Hematopoietic multipotent progenitor cell treated with erythropoietin and hydrocortisone succinate and interleukin-3 and kit ligand, for 8 days (in vitro differentiated cells): ENCODE measurements around the gene FGR.
A peak's percentile ranks its signal among the peaks of the same experiment; 100 is the strongest.
"Not testable (repeated sequence)": the region's sequence is repeated elsewhere in the genome, so short reads cannot be mapped to it uniquely, and the experiment has no call there.

Experiments
- DNase-seq: peaks from one replicate; pipeline ENCODE4 v3.0.0-alpha.2; 2015

The FGR gene

GRCh38 chr1:27634177-27634984, 604 bp downstream of the FGR start:
- DNase-seq: no peak

- no peak for DNase-seq
Measured at GRCh38 chr1:27633640-27634176, 1.3 kb downstream of the FGR start.

GRCh38 chr1:27633298-27633610, 1.7 kb downstream of the FGR start:
- DNase-seq: no peak

- no peak for DNase-seq
Measured at GRCh38 chr1:27632387-27633297, 2.3 kb downstream of the FGR start.

DNA sequence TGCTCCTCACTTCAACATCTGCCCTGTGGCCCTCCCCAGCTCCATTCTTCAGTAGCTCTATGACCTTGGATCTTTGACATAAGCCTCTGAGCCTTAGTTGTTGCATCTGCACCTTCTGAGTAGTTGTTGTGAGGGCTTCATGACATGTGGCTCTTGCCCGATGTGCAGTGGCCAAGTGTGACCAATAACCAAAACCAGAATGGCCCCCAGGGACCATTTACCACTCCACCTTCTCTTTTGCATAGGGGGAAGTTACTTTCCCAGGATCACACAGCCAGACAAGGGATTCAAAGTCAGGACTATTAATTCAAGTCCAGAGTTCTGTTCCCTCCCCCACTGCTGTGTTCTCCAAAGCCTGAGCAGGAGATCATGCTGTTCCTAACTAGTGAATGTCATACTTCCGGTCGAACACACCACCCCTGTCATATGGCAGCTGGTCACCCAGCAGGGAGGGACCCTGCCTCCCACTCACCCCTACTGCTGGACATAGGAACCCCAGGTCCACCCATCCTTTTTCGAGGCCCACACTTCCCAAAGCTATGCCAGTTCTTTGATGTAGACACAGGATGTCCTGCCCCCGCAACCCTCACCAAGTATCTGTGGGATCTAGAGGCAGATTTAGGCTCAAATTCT, 4.0 kb downstream of the FGR start:
- DNase-seq: no peak

DNA sequence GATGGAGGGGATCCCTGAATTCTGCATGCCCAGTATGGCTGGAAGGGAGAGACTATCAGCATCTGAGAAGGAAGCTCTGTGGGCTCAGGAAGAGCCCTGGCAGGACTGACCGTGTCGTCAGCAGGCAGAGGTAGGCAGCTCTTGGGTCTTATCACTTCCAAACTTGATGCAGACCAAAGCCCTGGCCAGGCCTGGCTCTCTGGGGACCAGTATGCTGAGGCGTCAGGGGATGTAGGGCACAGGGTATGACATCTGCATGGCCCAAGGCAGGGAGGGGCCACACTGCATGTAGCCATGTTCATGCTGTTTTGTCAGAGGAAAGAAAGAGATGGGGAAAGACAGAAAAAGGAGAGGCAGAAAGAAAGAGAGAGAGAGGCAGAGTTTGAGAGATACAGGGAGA, 6.3 kb downstream of the FGR start:
- no peak for DNase-seq

GRCh38 chr1:27627733-27628132, 7.3 kb downstream of the FGR start:
- DNase-seq: not testable (repeated sequence)

DNA sequence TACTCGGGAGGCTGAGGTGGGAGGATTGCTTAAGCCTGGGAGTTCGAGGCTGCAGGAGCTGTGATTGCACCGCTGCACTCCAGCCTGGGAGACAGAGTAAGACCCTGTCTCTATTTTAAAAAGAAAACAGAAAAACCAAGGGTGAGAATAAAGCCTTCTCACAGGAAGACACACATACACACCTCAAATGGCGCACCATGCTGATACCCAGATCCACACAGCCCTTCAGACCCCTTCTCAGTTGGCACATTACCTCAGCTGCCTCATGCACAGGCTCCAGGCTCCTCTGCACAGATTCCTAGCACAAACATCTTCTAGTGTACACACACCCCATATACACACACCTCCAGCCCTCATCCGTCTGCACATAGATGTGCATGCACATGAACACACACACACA, 7.9 kb downstream of the FGR start:
- DNase-seq: no peak

DNA sequence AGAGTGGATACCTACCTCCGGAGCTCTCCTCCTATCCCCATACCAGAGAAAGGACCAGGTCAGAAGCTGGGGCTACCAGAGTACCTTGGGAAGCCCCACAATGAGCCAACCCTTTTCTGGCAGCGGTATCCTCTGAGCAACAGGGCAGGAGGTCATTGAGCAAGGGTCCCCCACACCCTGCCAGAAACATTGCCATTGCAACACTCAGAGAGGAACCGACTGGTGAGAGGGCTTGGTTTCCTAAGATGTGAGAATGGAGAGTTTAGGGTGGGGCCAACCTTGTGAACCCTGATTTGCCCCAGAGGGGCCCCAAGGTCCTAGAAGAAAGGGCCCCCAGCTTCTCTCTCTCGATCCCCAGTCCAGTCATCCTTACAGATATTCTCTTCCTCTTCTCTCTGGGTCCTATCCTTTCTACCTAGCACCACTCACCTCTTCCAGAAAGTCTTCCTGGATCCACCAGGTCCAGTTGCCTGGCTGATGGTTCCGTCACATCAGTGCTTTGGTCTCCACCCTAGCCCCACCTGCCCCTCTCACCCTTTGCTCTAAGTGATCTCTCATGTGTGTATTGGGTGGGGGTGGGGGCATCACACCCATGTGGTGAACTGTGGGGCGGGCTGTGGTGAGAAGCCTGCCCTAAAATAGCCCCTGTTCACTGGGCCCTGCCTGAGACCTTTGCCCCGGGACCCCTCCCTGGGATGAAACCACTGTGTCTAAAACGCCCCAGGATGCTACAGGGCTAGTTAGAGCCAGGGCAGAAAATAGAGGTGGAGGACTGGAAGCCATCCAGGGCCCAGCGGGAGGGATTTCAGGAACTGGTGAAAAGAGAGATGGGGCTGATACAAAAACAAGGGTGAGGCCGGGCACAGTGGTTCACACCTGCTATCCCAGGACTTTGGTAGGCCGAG, 8.7 kb downstream of the FGR start:
- peak; percentile 24 for DNase-seq

DNA sequence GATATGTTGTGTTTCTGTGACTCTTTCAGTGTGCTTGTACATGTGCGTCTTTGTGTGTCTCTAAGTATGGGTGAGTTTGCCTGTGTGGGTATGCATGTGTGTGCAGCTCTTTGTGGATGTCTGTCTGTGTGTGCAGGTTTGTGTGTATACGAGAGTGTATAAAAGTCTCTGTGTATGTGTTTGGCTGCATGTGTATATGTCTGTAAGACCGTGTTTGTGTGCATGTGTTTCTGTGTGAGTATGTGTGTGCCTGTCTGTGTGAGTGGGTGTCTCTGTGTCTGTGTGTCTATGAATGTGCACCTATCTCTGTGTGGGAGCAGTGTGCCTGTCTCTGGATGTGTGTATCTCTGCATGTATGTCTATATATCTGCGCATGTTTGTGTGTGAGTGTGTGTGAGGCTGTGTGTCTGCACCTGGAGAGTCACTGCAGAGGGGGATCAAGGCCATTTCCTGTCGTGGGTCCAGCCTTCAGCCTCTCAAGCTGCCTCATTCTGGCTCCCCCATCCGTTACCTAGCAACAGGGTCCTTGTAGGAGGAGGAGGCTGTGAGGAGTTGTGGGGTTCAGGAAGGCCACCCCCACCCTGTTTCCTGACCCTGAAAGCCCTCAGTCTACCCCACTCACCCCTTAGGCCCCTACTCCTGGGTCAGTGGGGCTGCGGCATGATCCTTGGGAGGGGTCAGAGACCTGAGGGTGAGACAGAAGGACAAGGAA, 10.4 kb downstream of the FGR start:
- DNase-seq: no peak

DNA sequence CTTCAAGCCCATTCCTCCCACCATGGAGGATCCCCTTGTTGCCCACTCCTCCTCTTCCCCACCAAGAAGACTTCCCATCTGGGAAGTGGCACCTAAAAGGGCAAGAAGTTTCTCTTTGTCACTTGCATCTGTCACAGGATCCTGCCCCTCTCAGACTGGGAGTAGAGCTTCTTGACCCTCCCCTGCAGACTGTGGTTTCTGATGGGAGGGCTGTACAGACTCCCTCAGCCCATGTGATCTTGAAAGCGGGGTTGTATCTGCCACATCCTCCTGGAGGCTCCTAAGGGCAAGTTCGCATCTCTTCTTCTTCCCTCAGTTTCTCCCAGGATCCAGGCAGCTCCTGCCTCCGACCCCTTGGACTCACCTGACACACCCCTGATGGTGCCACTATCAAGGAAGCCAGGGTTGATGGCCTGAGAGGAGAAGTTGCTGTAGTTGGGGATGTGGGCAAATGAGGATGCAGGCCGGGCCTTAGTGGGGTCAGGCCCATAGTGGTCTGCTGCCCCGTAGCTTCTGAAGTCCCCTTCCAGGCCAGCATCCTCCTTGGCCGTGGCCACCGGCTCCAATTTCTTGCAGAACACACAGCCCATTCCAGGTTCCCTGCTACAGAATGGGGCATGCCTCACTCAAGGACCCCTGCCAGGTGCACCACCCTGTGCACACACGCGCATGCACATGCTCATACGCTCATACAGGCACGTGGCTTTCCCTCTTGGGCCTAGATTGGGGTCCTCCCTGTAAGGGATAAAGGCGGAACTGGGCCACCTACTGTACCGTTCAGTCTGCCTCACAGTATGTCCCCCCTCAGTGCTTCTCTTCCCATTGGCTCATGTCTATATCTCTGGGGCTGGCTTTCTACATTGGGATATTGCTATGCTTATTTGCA, 11.4 kb downstream of the FGR start:
- DNase-seq: no peak

DNA sequence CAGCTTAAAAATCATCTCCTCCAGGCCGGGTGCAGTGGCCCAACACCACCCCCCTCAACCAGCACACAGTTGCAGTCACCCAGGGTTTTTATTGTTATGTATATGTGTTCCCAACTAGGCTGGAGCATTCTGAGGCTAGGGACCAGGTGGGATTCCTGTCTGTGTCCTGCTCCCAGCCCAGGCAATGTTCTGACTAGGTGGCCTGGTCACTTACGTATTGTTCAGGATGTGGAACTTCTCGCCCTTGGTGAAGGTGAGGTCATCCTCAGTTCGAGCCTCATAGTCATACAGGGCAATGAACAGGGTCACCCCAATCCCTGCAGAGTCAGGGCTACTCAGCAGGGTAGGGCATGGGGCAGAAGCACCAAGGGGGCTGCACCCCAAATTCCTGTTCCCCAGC, 12.2 kb downstream of the FGR start:
- no peak for DNase-seq

GRCh38 chr1:27621051-27621920, 13.7 kb downstream of the FGR start:
- no peak for DNase-seq

DNA sequence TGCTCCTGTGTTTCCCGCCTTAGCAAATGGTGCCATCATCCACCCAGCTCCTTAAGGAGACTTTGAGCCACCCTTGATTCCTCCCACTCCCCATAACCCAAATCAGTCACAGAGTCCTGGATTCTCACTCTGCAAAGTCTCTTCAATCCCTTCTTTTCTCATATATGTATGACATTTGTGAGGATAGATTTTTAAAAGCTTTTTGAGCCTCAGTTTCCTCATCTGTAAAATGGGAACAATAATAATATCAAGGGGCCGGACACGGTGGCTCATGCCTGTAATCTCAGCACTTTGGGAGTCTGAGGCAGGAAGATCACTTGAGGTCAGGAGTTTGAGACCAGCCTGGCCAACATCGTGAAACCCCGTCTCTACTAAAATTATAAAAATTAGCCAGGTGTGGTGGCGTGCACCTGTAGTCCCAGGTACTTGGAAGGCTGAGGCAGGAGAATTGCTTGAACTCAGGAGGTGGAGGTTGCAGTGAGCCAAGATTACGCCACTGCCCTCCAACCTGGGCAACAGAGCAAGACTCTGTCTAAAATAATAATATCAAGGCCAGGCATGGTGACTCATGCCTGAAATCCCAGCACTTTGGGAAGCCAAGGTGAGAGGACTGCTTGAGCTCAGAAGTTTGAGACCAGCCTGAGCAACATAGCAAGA, 15.1 kb downstream of the FGR start:
- DNase-seq: not testable (repeated sequence)

- DNase-seq: no peak
Measured at GRCh38 chr1:27618341-27619082, 16.5 kb downstream of the FGR start.

- no peak for DNase-seq
Measured at GRCh38 chr1:27617420-27617819, 17.6 kb downstream of the FGR start.

DNA sequence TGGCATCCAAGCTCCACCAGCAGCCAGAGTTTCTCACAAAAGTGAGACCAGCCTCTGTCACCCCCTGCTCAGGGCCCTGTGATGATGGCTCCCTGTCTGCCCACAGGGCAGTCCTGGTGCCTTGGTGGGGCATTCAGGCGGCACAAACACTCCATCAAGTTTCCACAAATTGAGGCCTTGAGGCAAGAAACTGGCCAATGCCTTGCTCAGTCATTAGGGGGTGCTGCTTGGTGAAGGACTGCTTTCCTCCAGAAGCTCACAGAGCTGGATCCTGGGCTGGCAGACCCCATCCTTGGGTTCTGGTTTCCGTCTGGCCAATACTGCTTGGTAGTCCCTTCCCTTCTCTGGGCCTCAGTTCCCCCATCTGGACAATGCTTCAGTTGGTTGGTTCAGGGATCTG, 18.5 kb downstream of the FGR start:
- no peak for DNase-seq
